Measurements from ENCODE around the gene WNT3A. TPM values are rescaled to one million over a fixed set of nuclear protein-coding genes. Genes with fewer than 3 reads are reported as not detected.

The WNT3A gene
- total and polyA plus RNA-seq, 2 donors = 0.02 TPM; not detected in 1

- DNase-seq (ENCODE audit: low read depth in 6 of 9, low spot score in 9 of 9) = no peak
- peaks cover 24 to 55% of the 10 kb centered on the region in 2 donors for H3K27me3 ChIP-seq (ENCODE audit: control insufficient read depth in 2 of 2, insufficient read depth in 1 of 2, low read length in 1 of 2)
- H3K9me3 ChIP-seq (ENCODE audit: control insufficient read depth in 2 of 2, insufficient read depth in 1 of 2, low read length in 1 of 2) = peaks cover 0 to 6% of the 10 kb centered on the region in 2 donors
- H3K36me3 ChIP-seq (ENCODE audit: control insufficient read depth in 2 of 2, insufficient read depth in 2 of 2, low read length in 1 of 2) = no peaks in the 10 kb centered on the region
- H3K27ac ChIP-seq (ENCODE audit: low read depth in 1 of 2, low read length in 1 of 2) = no peak overlapping the region
- 44% methylated on average over 5 of the region's 5 CpGs for WGBS
- H3K4me1 ChIP-seq (ENCODE audit: control insufficient read depth in 2 of 2, insufficient read depth in 2 of 2, low read length in 2 of 2) = no peaks in the 10 kb centered on the region
- no peak overlapping the region for H3K4me3 ChIP-seq (ENCODE audit: low read length in 2 of 2)
Measured at GRCh38 chr1:228035844-228036243, 29.0 kb downstream of the WNT3A start.

- H3K27me3 ChIP-seq (ENCODE audit: control insufficient read depth in 2 of 2, insufficient read depth in 1 of 2, low read length in 1 of 2) = peaks cover 24 to 55% of the 10 kb centered on the region in 2 donors
- H3K27ac ChIP-seq (ENCODE audit: low read depth in 1 of 2, low read length in 1 of 2) = no peak overlapping the region
- 95% methylated on average over 8 of the region's 8 CpGs for WGBS
Measured at GRCh38 chr1:228036701-228037231, 30.0 kb downstream of the WNT3A start.

GRCh38 chr1:228037401-228038386, 30.9 kb downstream of the WNT3A start:
- H3K27me3 ChIP-seq (ENCODE audit: control insufficient read depth in 2 of 2, insufficient read depth in 1 of 2, low read length in 1 of 2) = peaks cover 24 to 55% of the 10 kb centered on the region in 2 donors
- H3K36me3 ChIP-seq (ENCODE audit: control insufficient read depth in 2 of 2, insufficient read depth in 2 of 2, low read length in 1 of 2) = no peaks in the 10 kb centered on the region

More at GRCh38 chr1:228036701-228037231, 30.0 kb downstream of the WNT3A start:
- H3K4me3 ChIP-seq (ENCODE audit: low read length in 2 of 2) = no peak overlapping the region
- no peaks in the 10 kb centered on the region for H3K4me1 ChIP-seq (ENCODE audit: control insufficient read depth in 2 of 2, insufficient read depth in 2 of 2, low read length in 2 of 2)
- H3K36me3 ChIP-seq (ENCODE audit: control insufficient read depth in 2 of 2, insufficient read depth in 2 of 2, low read length in 1 of 2) = no peaks in the 10 kb centered on the region
- peaks cover 0 to 6% of the 10 kb centered on the region in 2 donors for H3K9me3 ChIP-seq (ENCODE audit: control insufficient read depth in 2 of 2, insufficient read depth in 1 of 2, low read length in 1 of 2)
- DNase-seq (ENCODE audit: low read depth in 6 of 9, low spot score in 9 of 9) = no peak

GRCh38 chr1:228038387-228039005, 31.7 kb downstream of the WNT3A start:
- WGBS = 80% methylated on average over 11 of the region's 11 CpGs
- no peaks in the 10 kb centered on the region for H3K4me1 ChIP-seq (ENCODE audit: control insufficient read depth in 2 of 2, insufficient read depth in 2 of 2, low read length in 2 of 2)
- H3K4me3 ChIP-seq (ENCODE audit: low read length in 2 of 2) = no peak overlapping the region
- no peak for DNase-seq (ENCODE audit: low read depth in 6 of 9, low spot score in 9 of 9)
- peaks cover 0 to 6% of the 10 kb centered on the region in 2 donors for H3K9me3 ChIP-seq (ENCODE audit: control insufficient read depth in 2 of 2, insufficient read depth in 1 of 2, low read length in 1 of 2)
- no peaks in the 10 kb centered on the region for H3K36me3 ChIP-seq (ENCODE audit: control insufficient read depth in 2 of 2, insufficient read depth in 2 of 2, low read length in 1 of 2)
- H3K27ac ChIP-seq (ENCODE audit: low read depth in 1 of 2, low read length in 1 of 2) = no peak overlapping the region
- H3K27me3 ChIP-seq (ENCODE audit: control insufficient read depth in 2 of 2, insufficient read depth in 1 of 2, low read length in 1 of 2) = peaks cover 24 to 56% of the 10 kb centered on the region in 2 donors

More at GRCh38 chr1:228037401-228038386, 30.9 kb downstream of the WNT3A start:
- Histone ChIP-seq H3K9me3 (ENCODE audit: control insufficient read depth in 2 of 2, insufficient read depth in 1 of 2, low read length in 1 of 2) (peaks cover 0 to 6% of the 10 kb centered on the region in 2 donors), H3K27ac (ENCODE audit: low read depth in 1 of 2, low read length in 1 of 2) (no peak overlapping the region), H3K4me3 (ENCODE audit: low read length in 2 of 2) (no peak overlapping the region), H3K4me1 (ENCODE audit: control insufficient read depth in 2 of 2, insufficient read depth in 2 of 2, low read length in 2 of 2) (no peaks in the 10 kb centered on the region)
- peak in 1 of 9 donors; percentile 3 for DNase-seq (ENCODE audit: low read depth in 6 of 9, low spot score in 9 of 9)
- WGBS = 9% methylated on average over 80 of the region's 80 CpGs

- WGBS = 91% methylated on average over 8 of the region's 8 CpGs
- Histone ChIP-seq H3K27me3 (ENCODE audit: control insufficient read depth in 2 of 2, insufficient read depth in 1 of 2, low read length in 1 of 2) (peaks cover 24 to 56% of the 10 kb centered on the region in 2 donors), H3K27ac (ENCODE audit: low read depth in 1 of 2, low read length in 1 of 2) (no peak overlapping the region)
Measured at GRCh38 chr1:228039006-228039903, 32.5 kb downstream of the WNT3A start.

GRCh38 chr1:228039986-228040385, 33.2 kb downstream of the WNT3A start:
- Histone ChIP-seq H3K27ac (ENCODE audit: low read depth in 1 of 2, low read length in 1 of 2) (no peak overlapping the region), H3K36me3 (ENCODE audit: control insufficient read depth in 2 of 2, insufficient read depth in 2 of 2, low read length in 1 of 2) (no peaks in the 10 kb centered on the region), H3K4me3 (ENCODE audit: low read length in 2 of 2) (no peak overlapping the region), H3K27me3 (ENCODE audit: control insufficient read depth in 2 of 2, insufficient read depth in 1 of 2, low read length in 1 of 2) (peaks cover 24 to 54% of the 10 kb centered on the region in 2 donors), H3K9me3 (ENCODE audit: control insufficient read depth in 2 of 2, insufficient read depth in 1 of 2, low read length in 1 of 2) (peaks cover 0 to 6% of the 10 kb centered on the region in 2 donors), H3K4me1 (ENCODE audit: control insufficient read depth in 2 of 2, insufficient read depth in 2 of 2, low read length in 2 of 2) (no peaks in the 10 kb centered on the region)
- WGBS = 83% methylated on average over 3 of the region's 3 CpGs
- no peak for DNase-seq (ENCODE audit: low read depth in 6 of 9, low spot score in 9 of 9)

More at GRCh38 chr1:228039006-228039903, 32.5 kb downstream of the WNT3A start:
- no peak for DNase-seq (ENCODE audit: low read depth in 6 of 9, low spot score in 9 of 9)
- Histone ChIP-seq H3K36me3 (ENCODE audit: control insufficient read depth in 2 of 2, insufficient read depth in 2 of 2, low read length in 1 of 2) (no peaks in the 10 kb centered on the region), H3K9me3 (ENCODE audit: control insufficient read depth in 2 of 2, insufficient read depth in 1 of 2, low read length in 1 of 2) (peaks cover 0 to 6% of the 10 kb centered on the region in 2 donors), H3K4me1 (ENCODE audit: control insufficient read depth in 2 of 2, insufficient read depth in 2 of 2, low read length in 2 of 2) (no peaks in the 10 kb centered on the region), H3K4me3 (ENCODE audit: low read length in 2 of 2) (no peak overlapping the region)

GRCh38 chr1:228041316-228041715, 34.5 kb downstream of the WNT3A start:
- Histone ChIP-seq H3K36me3 (ENCODE audit: control insufficient read depth in 2 of 2, insufficient read depth in 2 of 2, low read length in 1 of 2) (no peaks in the 10 kb centered on the region), H3K27ac (ENCODE audit: low read depth in 1 of 2, low read length in 1 of 2) (no peak overlapping the region), H3K27me3 (ENCODE audit: control insufficient read depth in 2 of 2, insufficient read depth in 1 of 2, low read length in 1 of 2) (peaks cover 24 to 42% of the 10 kb centered on the region in 2 donors), H3K9me3 (ENCODE audit: control insufficient read depth in 2 of 2, insufficient read depth in 1 of 2, low read length in 1 of 2) (peaks cover 0 to 6% of the 10 kb centered on the region in 2 donors), H3K4me1 (ENCODE audit: control insufficient read depth in 2 of 2, insufficient read depth in 2 of 2, low read length in 2 of 2) (no peaks in the 10 kb centered on the region), H3K4me3 (ENCODE audit: low read length in 2 of 2) (no peak overlapping the region)
- no peak for DNase-seq (ENCODE audit: low read depth in 6 of 9, low spot score in 9 of 9)
- WGBS = 89% methylated on average over 2 of the region's 2 CpGs

GRCh38 chr1:228042508-228042907, 35.7 kb downstream of the WNT3A start:
- Histone ChIP-seq H3K4me3 (ENCODE audit: low read length in 2 of 2) (no peak overlapping the region), H3K27me3 (ENCODE audit: control insufficient read depth in 2 of 2, insufficient read depth in 1 of 2, low read length in 1 of 2) (peaks cover 15 to 30% of the 10 kb centered on the region in 2 donors), H3K4me1 (ENCODE audit: control insufficient read depth in 2 of 2, insufficient read depth in 2 of 2, low read length in 2 of 2) (no peaks in the 10 kb centered on the region)

More at GRCh38 chr1:228042508-228042907, 35.7 kb downstream of the WNT3A start:
- Histone ChIP-seq H3K36me3 (ENCODE audit: control insufficient read depth in 2 of 2, insufficient read depth in 2 of 2, low read length in 1 of 2) (no peaks in the 10 kb centered on the region), H3K9me3 (ENCODE audit: control insufficient read depth in 2 of 2, insufficient read depth in 1 of 2, low read length in 1 of 2) (peaks cover 0 to 5% of the 10 kb centered on the region in 2 donors), H3K27ac (ENCODE audit: low read depth in 1 of 2, low read length in 1 of 2) (no peak overlapping the region)
- no peak for DNase-seq (ENCODE audit: low read depth in 6 of 9, low spot score in 9 of 9)
